H1 (cell line): ENCODE results near the gene NMNAT3. TPM values are rescaled to one million over a fixed set of nuclear protein-coding genes. Genes with fewer than 3 reads are reported as not detected.

ENCODE experiments used
- CTCF ChIA-PET: fragments of 300-600 bp; sonication (Branson Sonifier 250); formaldehyde crosslinking; loops from one replicate; lab custom pipeline; 2021; ENCODE audit not compliant: partially characterized antibody; lab: Charles Lee
- POLR2A ChIA-PET: fragments of 300-600 bp; sonication (Branson Sonifier 250); formaldehyde crosslinking; loops from one replicate; lab custom pipeline; 2021; ENCODE audit warnings: inconsistent platforms; ENCODE audit not compliant: partially characterized antibody; lab: Charles Lee
- DNase-seq, 2 experiments: peaks; one replicate each; pipeline versions ENCODE4 v3.0.0 to v3.0.0-alpha.2; 2010 to 2022; ENCODE audit warnings: low spot score in 2 of 2, low read depth in 1 of 2, mixed read lengths in 1 of 2
- FAIRE-seq: peaks from 2 replicates; lab custom pipeline; 2011; peaks lifted over from hg19 to GRCh38; lab: Jason Lieb, UNC
- H2AFZ ChIP-seq: 2 replicates; pipeline ENCODE4 v1.8.1; 2012; ENCODE audit warnings: low read length, inconsistent platforms
- H2AK5ac ChIP-seq: 2 replicates; pipeline ENCODE4 v1.6.1; 2013; ENCODE audit warnings: low read depth, low read length
- H2BK120ac ChIP-seq: replicated peaks from 2 replicates; pipeline ENCODE3; 2013; ENCODE audit warnings: low read depth, low read length, inconsistent platforms
- H2BK12ac ChIP-seq: 2 replicates; pipeline ENCODE4 v1.6.1; 2013; ENCODE audit warnings: low read depth, low read length
- H2BK15ac ChIP-seq: 2 replicates; pipeline ENCODE4 v1.6.1; 2013; ENCODE audit warnings: low read length
- H2BK20ac ChIP-seq: 2 replicates; pipeline ENCODE4 v1.6.1; 2013; ENCODE audit warnings: low read length
- H2BK5ac ChIP-seq: 2 replicates; pipeline ENCODE4 v1.6.1; 2013; ENCODE audit warnings: low read depth, low read length
- H3K14ac ChIP-seq: 2 replicates; pipeline ENCODE4 v1.6.1; 2013; ENCODE audit warnings: inconsistent platforms; ENCODE audit not compliant: insufficient read length
- H3K18ac ChIP-seq: 2 replicates; pipeline ENCODE4 v1.6.1; 2013; ENCODE audit warnings: low read length; ENCODE audit errors: extremely low read depth
- H3K23ac ChIP-seq: 2 replicates; pipeline ENCODE4 v1.6.1; 2013; ENCODE audit warnings: inconsistent platforms; ENCODE audit not compliant: insufficient read length
- H3K23me2 ChIP-seq: 2 replicates; pipeline ENCODE4 v1.6.1; 2013; ENCODE audit warnings: low read depth, low read length
- H3K27ac ChIP-seq: 2 replicates; pipeline ENCODE4 v1.6.1; 2011; ENCODE audit warnings: low read depth, low read length, inconsistent platforms
- H3K27me3 ChIP-seq, 4 experiments: replicated peaks in 1 of 4; 1 replicate in 1 of 4; 2 replicates in 3 of 4; pipeline versions ENCODE4 v1.6.1 to v1.8.1; 2011 to 2013; ENCODE audit warnings: low read length in 3 of 4, mild to moderate bottlenecking in 3 of 4, inconsistent platforms in 2 of 4, mixed read lengths in 2 of 4, moderate library complexity in 1 of 4; ENCODE audit not compliant: control insufficient read depth in 3 of 4, insufficient read depth in 3 of 4; ENCODE audit errors: extremely low read depth in 1 of 4
- H3K36me3 ChIP-seq, 4 experiments: 2 replicates each; pipeline versions ENCODE4 v1.6.1 to v1.8.1; 2011 to 2013; ENCODE audit warnings: mild to moderate bottlenecking in 4 of 4, low read length in 3 of 4, moderate library complexity in 2 of 4, control low read depth in 1 of 4, inconsistent platforms in 1 of 4; ENCODE audit not compliant: insufficient read depth in 4 of 4, control insufficient read depth in 2 of 4
- H3K4ac ChIP-seq: replicated peaks from 2 replicates; pipeline ENCODE3; 2013; ENCODE audit warnings: low read length, low read depth, mixed read lengths, inconsistent platforms; ENCODE audit not compliant: insufficient read length
- H3K4me1 ChIP-seq, 4 experiments: replicated peaks in 1 of 4; 1 replicate in 1 of 4; 2 replicates in 3 of 4; pipeline versions ENCODE4 v1.6.1 to v1.8.1; 2011 to 2013; ENCODE audit warnings: low read length in 3 of 4, inconsistent platforms in 2 of 4, mixed read lengths in 1 of 4; ENCODE audit not compliant: insufficient read depth in 4 of 4, control insufficient read depth in 3 of 4
- H3K4me2 ChIP-seq, 2 experiments: 2 replicates each; pipeline versions ENCODE4 v1.6.1 to v1.8.1; 2011 to 2013; ENCODE audit warnings: low read depth in 2 of 2, low read length in 2 of 2, control low read depth in 1 of 2, inconsistent platforms in 1 of 2, mild to moderate bottlenecking in 1 of 2; ENCODE audit not compliant: insufficient read depth in 1 of 2
- H3K4me3 ChIP-seq, 4 experiments: fragments of 200-600, 300-600 bp in 1 of 4; sonication (generic), shearing (Covaris generic), sonication (Bioruptor Twin) in 1 of 4; 2 replicates each; pipeline versions ENCODE4 v1.5.1 to v1.8.1; 2011 to 2016; ENCODE audit warnings: low read length in 4 of 4, low read depth in 3 of 4, control low read depth in 2 of 4, inconsistent platforms in 2 of 4, mild to moderate bottlenecking in 2 of 4, mixed read lengths in 1 of 4, moderate library complexity in 1 of 4; ENCODE audit not compliant: insufficient read depth in 2 of 4; ENCODE audit errors: extremely low read depth in 1 of 4
- H3K56ac ChIP-seq: replicated peaks from 2 replicates; pipeline ENCODE3; 2013; ENCODE audit warnings: low read depth, mild to moderate bottlenecking, mixed read lengths, low read length, inconsistent platforms; ENCODE audit not compliant: insufficient read length
- H3K79me1 ChIP-seq: 2 replicates; pipeline ENCODE4 v1.6.1; 2013; ENCODE audit warnings: low read depth, low read length, control low read depth
- H3K79me2 ChIP-seq, 2 experiments: 2 replicates each; pipeline versions ENCODE4 v1.6.1 to v1.8.1; 2012 to 2013; ENCODE audit warnings: low read length in 2 of 2, mild to moderate bottlenecking in 2 of 2, inconsistent platforms in 1 of 2; ENCODE audit not compliant: insufficient read depth in 2 of 2, control insufficient read depth in 1 of 2
- H3K9ac ChIP-seq, 4 experiments: replicated peaks in 1 of 4; 1 replicate in 1 of 4; 2 replicates in 3 of 4; pipeline versions ENCODE4 v1.6.1 to v1.8.1; 2011 to 2013; ENCODE audit warnings: low read depth in 3 of 4, low read length in 3 of 4, control low read depth in 2 of 4, mild to moderate bottlenecking in 2 of 4, moderate library complexity in 2 of 4, inconsistent platforms in 1 of 4; ENCODE audit errors: extremely low read depth in 1 of 4
- H3K9me3 ChIP-seq, 2 experiments: 2 replicates each; pipeline versions ENCODE4 v1.6.1 to v1.8.1; 2012 to 2013; ENCODE audit warnings: mild to moderate bottlenecking in 2 of 2, moderate library complexity in 2 of 2, control low read depth in 1 of 2, inconsistent platforms in 1 of 2, low read depth in 1 of 2, low read length in 1 of 2, mixed read lengths in 1 of 2; ENCODE audit not compliant: insufficient read depth in 2 of 2
- H4K20me1 ChIP-seq, 2 experiments: replicated peaks in 1 of 2; 2 replicates each; pipeline versions ENCODE3 to v1.8.1; 2011 to 2013; ENCODE audit warnings: inconsistent platforms in 2 of 2, low read length in 2 of 2, mild to moderate bottlenecking in 1 of 2; ENCODE audit not compliant: insufficient read depth in 2 of 2, control insufficient read depth in 1 of 2
- H4K5ac ChIP-seq: 2 replicates; pipeline ENCODE4 v1.6.1; 2013; ENCODE audit warnings: low read length, low read depth, mixed read lengths, inconsistent platforms; ENCODE audit not compliant: insufficient read length
- H4K8ac ChIP-seq: 2 replicates; pipeline ENCODE4 v1.8.0; 2013; ENCODE audit warnings: mild to moderate bottlenecking, moderate library complexity, low read length, inconsistent platforms; ENCODE audit not compliant: insufficient read depth; ENCODE audit errors: extremely low read depth
- H4K91ac ChIP-seq: replicated peaks from 2 replicates; pipeline ENCODE3; 2013; ENCODE audit warnings: low read length, mixed read lengths, inconsistent platforms; ENCODE audit not compliant: insufficient read length
- EGR1 ChIP-seq: IDR thresholded peaks from 2 replicates; pipeline ENCODE4 v1.6.1; 2011; ENCODE audit warnings: low read depth, low read length, borderline replicate concordance
- HDAC2 ChIP-seq, 2 experiments: fragments of 300-600 bp in 1 of 2; sonication (generic) in 1 of 2; IDR thresholded peaks; 2 replicates each; pipeline ENCODE4 v1.6.1; 2011 to 2012; ENCODE audit warnings: low read depth in 2 of 2, low read length in 2 of 2, mild to moderate bottlenecking in 2 of 2, moderate library complexity in 2 of 2, borderline replicate concordance in 1 of 2, inconsistent platforms in 1 of 2
- JUND ChIP-seq: IDR thresholded peaks from 2 replicates; pipeline ENCODE4 v1.6.1; 2011; ENCODE audit warnings: mild to moderate bottlenecking, improper control_type of control experiment, low read length
- NANOG ChIP-seq: IDR thresholded peaks from 2 replicates; pipeline ENCODE4 v1.6.1; 2011; ENCODE audit warnings: low read length, low read depth, mild to moderate bottlenecking, inconsistent platforms; ENCODE audit not compliant: insufficient read depth, poor library complexity, severe bottlenecking
- NRF1 ChIP-seq: IDR thresholded peaks from 2 replicates; pipeline ENCODE4 v1.6.1; 2011; ENCODE audit warnings: mild to moderate bottlenecking, low read depth, low read length, improper control_type of control experiment
- POLR2A ChIP-seq, 2 experiments: IDR thresholded peaks; 1 replicate in 1 of 2; 2 replicates in 1 of 2; pipeline ENCODE4 v1.6.1; 2011; ENCODE audit warnings: low read depth in 2 of 2, low read length in 2 of 2, mild to moderate bottlenecking in 2 of 2; ENCODE audit errors: control extremely low read depth in 1 of 2
- TAF7 ChIP-seq: optimal IDR thresholded peaks from 2 replicates; pipeline ENCODE3; 2011; ENCODE audit warnings: low read depth, mild to moderate bottlenecking, inconsistent platforms, low read length, moderate library complexity, borderline replicate concordance
- TBP ChIP-seq: IDR thresholded peaks from 2 replicates; pipeline ENCODE4 v1.6.1; 2011; ENCODE audit warnings: low read depth, low read length, improper control_type of control experiment
- WGBS, 2 experiments: shearing (Covaris generic) in 1 of 2; methylation state at CpG; one replicate each; pipeline versions ENCODE4 v1.1.6 to v1.1.7; 2013 to 2015; ENCODE audit warnings: low lambda C conversion rate in 2 of 2, mixed read lengths in 2 of 2, inconsistent platforms in 1 of 2, low coverage in 1 of 2, missing lambda C conversion rate in 1 of 2; ENCODE audit not compliant: insufficient replicate concordance in 2 of 2, insufficient coverage in 1 of 2, insufficient read length in 1 of 2; ENCODE audit errors: extremely low coverage in 1 of 2, missing lambda C conversion rate in 1 of 2; 5-methylcytosine and 5-hydroxymethylcytosine counted together
- polyA plus RNA-seq, 7 experiments: library from polyadenylated mRNA; depleted of rRNA in 3 of 7; stranded (reverse) in 5 of 7; unstranded in 2 of 7; fragments of >200 nt in 5 of 7; fragments of 200-250 nt in 2 of 7; gene quantifications; 1 replicate in 5 of 7; 2 replicates in 1 of 7; 4 replicates in 1 of 7; pipeline versions ENCODE4 v1.2.1 to v1.2.3, GENCODE V29; 2011 to 2013; ENCODE audit warnings: missing spikeins in 2 of 7, mixed read lengths in 2 of 7
- total RNA-seq: library from RNA; stranded (reverse); fragmentation: NEBNext Ultra II Directional; extraction: Animal tissue kit (Norgen Biotek cat#: 25700); gene quantifications from 2 replicates; pipeline ENCODE4 v1.2.1, GENCODE V29; 2021
- TF ChIP-seq, protein P1 (sequence below): IDR thresholded peaks from 2 replicates; pipeline ENCODE4 v1.6.1; 2012; ENCODE audit warnings: inconsistent platforms
- TF ChIP-seq, protein P2 (sequence below): IDR thresholded peaks from 2 replicates; pipeline ENCODE4 v1.6.1; 2011; ENCODE audit warnings: low read length, improper control_type of control experiment
- TF ChIP-seq, protein P3 (sequence below): IDR thresholded peaks from 2 replicates; pipeline ENCODE4 v1.6.1; 2012; ENCODE audit warnings: inconsistent platforms

The NMNAT3 gene
- total and polyA plus RNA-seq, 2 of the 8 experiments (the other 6 are each of a cell fraction or from before 2014, with no cell fraction given): 4.2 to 4.3 TPM

DNA sequence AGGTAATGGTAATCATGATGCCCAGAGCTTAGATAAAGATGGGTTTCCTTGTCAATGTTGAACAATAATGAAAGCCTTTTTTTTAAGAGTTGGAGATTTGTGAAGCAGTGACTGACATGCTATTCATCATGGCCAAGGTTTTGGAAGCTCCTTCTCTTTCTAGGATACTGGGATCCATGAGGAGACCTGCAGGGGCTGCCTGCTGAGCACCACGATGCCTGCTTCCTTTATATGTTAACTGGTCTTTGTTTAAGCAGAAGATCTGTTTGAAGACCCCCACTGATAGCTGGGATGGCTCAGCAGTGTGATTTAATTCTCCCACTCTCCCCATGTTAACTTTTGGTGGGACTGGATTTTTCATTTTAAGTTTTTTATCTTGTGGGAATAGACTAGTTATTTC is 154.1 kb downstream of the NMNAT3 start:
- WGBS, 2 experiments: 29% methylated on average over 1 of the region's 1 CpG; no CpG with 5 or more reads in 1 of the 2 experiments
- H2BK120ac ChIP-seq: no peak overlapping the region
- H2BK12ac ChIP-seq: no peak overlapping the region
- H3K79me1 ChIP-seq: no peaks in the 10 kb centered on the region
- no peak overlapping the region for H3K4me3 ChIP-seq
- ChIA-PET POLR2A (interaction anchor here (1.2 to 1.8 kb wide), 3 partner anchors 10 to 36 kb away, joined by 3 to 8 read pairs (median 5); partner anchors contain the start of gene RBP1), CTCF (interaction anchor here (1.0 to 8.5 kb wide), 12 partner anchors 8 to 151 kb away, joined by 3 to 95 read pairs (median 7); partner anchors contain the start of gene RBP1)
- H3K56ac ChIP-seq: no peak overlapping the region
- no peak overlapping the region for H4K5ac ChIP-seq
- H3K23ac ChIP-seq: no peak overlapping the region
- DNase-seq (peak in 1 of 2 experiments; percentile 28), FAIRE-seq (no peak)
- no peak overlapping the region for H2BK5ac ChIP-seq
- no peak overlapping the region for H3K4ac ChIP-seq
- no peak overlapping the region for H3K9ac ChIP-seq
- no peaks in the 10 kb centered on the region for H3K79me2 ChIP-seq
- no peak overlapping the region for H2AFZ ChIP-seq
- H4K20me1 ChIP-seq: no peaks in the 10 kb centered on the region
- no peak overlapping the region for H2BK15ac ChIP-seq
- no peaks in the 10 kb centered on the region for H3K23me2 ChIP-seq
- no peak overlapping the region for H3K18ac ChIP-seq
- no peaks in the 10 kb centered on the region for H3K9me3 ChIP-seq
- no peak overlapping the region for H2BK20ac ChIP-seq
- no peak overlapping the region for H3K27ac ChIP-seq
- no peak overlapping the region for H2AK5ac ChIP-seq
- no peak overlapping the region for H4K8ac ChIP-seq
- H3K27me3 ChIP-seq: peaks cover 0 to 4% (median 0%) of the 10 kb centered on the region in 4 experiments; a peak in 3 of 7 replicates
- H3K36me3 ChIP-seq: no peaks in the 10 kb centered on the region
- 0 out of 4 replicates have a peak overlapping the region, but pooled peaks of 1 of the 2 experiments have one; percentile 29 for H3K4me2 ChIP-seq
- H4K91ac ChIP-seq: no peak overlapping the region
- H3K14ac ChIP-seq: no peak overlapping the region
- H3K4me1 ChIP-seq: peaks cover 0 to 9% (median 6%) of the 10 kb centered on the region in 4 experiments; a peak in 4 of 7 replicates
- TF ChIP-seq, protein P1, sequence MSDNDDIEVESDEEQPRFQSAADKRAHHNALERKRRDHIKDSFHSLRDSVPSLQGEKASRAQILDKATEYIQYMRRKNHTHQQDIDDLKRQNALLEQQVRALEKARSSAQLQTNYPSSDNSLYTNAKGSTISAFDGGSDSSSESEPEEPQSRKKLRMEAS: peak; percentile 52
- TF ChIP-seq TBP (no peak), EGR1 (no peak), HDAC2 (IDR thresholded peaks at IDR 0.05; ENCODE audit: borderline replicate concordance in 1 of 2, low read depth in 2 of 2, low read length in 2 of 2) (0 out of 4 replicates have a peak, but pooled peaks of 1 of the 2 experiments have one; percentile 20), NRF1 (no peak), JUND (no peak), TAF7 (no peak), NANOG (peak; percentile 81), POLR2A (IDR thresholded peaks at IDR 0.05; ENCODE audit: control extremely low read depth in 1 of 2, low read depth in 2 of 2, low read length in 2 of 2) (no peak)
- TF ChIP-seq, protein P2, sequence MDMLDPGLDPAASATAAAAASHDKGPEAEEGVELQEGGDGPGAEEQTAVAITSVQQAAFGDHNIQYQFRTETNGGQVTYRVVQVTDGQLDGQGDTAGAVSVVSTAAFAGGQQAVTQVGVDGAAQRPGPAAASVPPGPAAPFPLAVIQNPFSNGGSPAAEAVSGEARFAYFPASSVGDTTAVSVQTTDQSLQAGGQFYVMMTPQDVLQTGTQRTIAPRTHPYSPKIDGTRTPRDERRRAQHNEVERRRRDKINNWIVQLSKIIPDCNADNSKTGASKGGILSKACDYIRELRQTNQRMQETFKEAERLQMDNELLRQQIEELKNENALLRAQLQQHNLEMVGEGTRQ: no peak
- TF ChIP-seq, protein P3, sequence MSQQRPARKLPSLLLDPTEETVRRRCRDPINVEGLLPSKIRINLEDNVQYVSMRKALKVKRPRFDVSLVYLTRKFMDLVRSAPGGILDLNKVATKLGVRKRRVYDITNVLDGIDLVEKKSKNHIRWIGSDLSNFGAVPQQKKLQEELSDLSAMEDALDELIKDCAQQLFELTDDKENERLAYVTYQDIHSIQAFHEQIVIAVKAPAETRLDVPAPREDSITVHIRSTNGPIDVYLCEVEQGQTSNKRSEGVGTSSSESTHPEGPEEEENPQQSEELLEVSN: no peak
